HG02870 (cell line): ENCODE measurements around the gene THUMPD3.

Experiments used
- ATAC-seq: cut with Tn5 transposase; IDR thresholded peaks from one replicate; pipeline ENCODE4 v1.9.1; 2021; ENCODE audit warnings: mild to moderate bottlenecking, moderate library complexity; ENCODE audit not compliant: unreplicated experiment

Gene THUMPD3

GRCh38 chr3:9396632-9397331 is 33.9 kb downstream of the THUMPD3 start:
- peak; percentile 71 for ATAC-seq

- peak; percentile 42 for ATAC-seq
Measured at GRCh38 chr3:9397332-9397905, 34.6 kb downstream of the THUMPD3 start, which contains the start of gene SETD5. SETD5 (plus strand) TSS chr3:9397615; CDS start chr3:9428939, 31,324 bp downstream.

GRCh38 chr3:9397906-9398699 is 35.2 kb downstream of the THUMPD3 start:
- no peak for ATAC-seq

GRCh38 chr3:9398700-9399336 is 36.0 kb downstream of the THUMPD3 start:
- ATAC-seq: no peak

- ATAC-seq: no peak
Measured at GRCh38 chr3:9399337-9399703, 36.5 kb downstream of the THUMPD3 start.

- no peak for ATAC-seq
Measured at GRCh38 chr3:9399746-9400145, 36.9 kb downstream of the THUMPD3 start.

- ATAC-seq: no peak
Measured at GRCh38 chr3:9400616-9401015, 37.8 kb downstream of the THUMPD3 start.

GRCh38 chr3:9401986-9402385 is 39.1 kb downstream of the THUMPD3 start:
- ATAC-seq: no peak

GRCh38 chr3:9402410-9403228 is 39.8 kb downstream of the THUMPD3 start:
- no peak for ATAC-seq

- ATAC-seq: no peak
Measured at GRCh38 chr3:9403463-9403862, 40.6 kb downstream of the THUMPD3 start.

- no peak for ATAC-seq
Measured at GRCh38 chr3:9404680-9405079, 41.8 kb downstream of the THUMPD3 start.

- no peak for ATAC-seq
Measured at GRCh38 chr3:9405756-9406155, 42.9 kb downstream of the THUMPD3 start.

- no peak for ATAC-seq
Measured at GRCh38 chr3:9406856-9407626, 44.2 kb downstream of the THUMPD3 start.

- ATAC-seq: no peak
Measured at GRCh38 chr3:9408061-9408460, 45.2 kb downstream of the THUMPD3 start.

GRCh38 chr3:9408546-9408945 is 45.7 kb downstream of the THUMPD3 start:
- ATAC-seq: no peak

- no peak for ATAC-seq
Measured at GRCh38 chr3:9409981-9410854, 47.4 kb downstream of the THUMPD3 start.

GRCh38 chr3:9411302-9411701 is 48.4 kb downstream of the THUMPD3 start:
- ATAC-seq: no peak

- no peak for ATAC-seq
Measured at GRCh38 chr3:9412293-9412692, 49.4 kb downstream of the THUMPD3 start.

- ATAC-seq: no peak
Measured at GRCh38 chr3:9414826-9415225, 52.0 kb downstream of the THUMPD3 start.
